Eye (tissue), 1 donor: ENCODE results near the gene CLDN16.
A peak's percentile ranks its signal among the peaks of the same experiment; 100 is the strongest.

Experiments
- DNase-seq: peaks from one replicate; pipeline ENCODE4 v3.0.0-alpha.2; 2015

Gene CLDN16

GRCh38 chr3:190444006-190444405, 56.0 kb downstream of the CLDN16 start:
- no peak for DNase-seq

GRCh38 chr3:190444576-190445145, 56.7 kb downstream of the CLDN16 start:
- no peak for DNase-seq

- DNase-seq = no peak
Measured at GRCh38 chr3:190446573-190447279, 58.8 kb downstream of the CLDN16 start.

- no peak for DNase-seq
Measured at GRCh38 chr3:190448256-190448655, 60.3 kb downstream of the CLDN16 start.

GRCh38 chr3:190449801-190450200, 61.8 kb downstream of the CLDN16 start, which contains the start of gene TMEM207:
Gene TMEM207 (minus strand): TSS chr3:190449901. CDS start chr3:190449809, 92 bp downstream.
- DNase-seq = no peak

- no peak for DNase-seq
Measured at GRCh38 chr3:190455828-190456227, 67.9 kb downstream of the CLDN16 start.

- DNase-seq = no peak
Measured at GRCh38 chr3:190456770-190457169, 68.8 kb downstream of the CLDN16 start.

GRCh38 chr3:190458040-190458439, 70.1 kb downstream of the CLDN16 start:
- peak; percentile 24 for DNase-seq
